Left ventricle myocardium inferior (tissue), 1 donor: ENCODE measurements around the gene PYCARD. TPM values are rescaled to one million over a fixed set of nuclear protein-coding genes. Genes with fewer than 3 reads are reported as not detected.

Source experiments
- DNase-seq: peaks from one replicate; pipeline ENCODE4 v3.0.0-alpha.2; 2020
- H3K27ac ChIP-seq: fragments of 200-600 bp; replicated peaks from 2 replicates; pipeline ENCODE4 v1.8.0; 2021
- H3K27me3 ChIP-seq: fragments of 200-600 bp; 2 replicates; pipeline ENCODE4 v1.8.0; 2021; ENCODE audit warnings: low read depth
- H3K36me3 ChIP-seq: fragments of 200-600 bp; 2 replicates; pipeline ENCODE4 v1.8.0; 2021
- H3K4me1 ChIP-seq: fragments of 200-600 bp; 2 replicates; pipeline ENCODE4 v1.8.0; 2021
- H3K4me3 ChIP-seq: fragments of 200-600 bp; 2 replicates; pipeline ENCODE4 v1.8.0; 2021; ENCODE audit warnings: mild to moderate bottlenecking, moderate library complexity
- H3K9me3 ChIP-seq: fragments of 200-600 bp; replicated peaks from 2 replicates; pipeline ENCODE4 v1.8.0; 2021
- intact Hi-C: fragments of 100-400 bp; cut with micrococcal nuclease; formaldehyde crosslinking; loops from one replicate; pipeline ENCODE4 v1.11.0; 2022
- total RNA-seq: library from RNA; stranded (reverse); fragmentation: NEBNext Ultra II Directional; extraction: Animal tissue kit (Norgen Biotek cat#: 25700); gene quantifications from one replicate; pipeline ENCODE4 v1.2.1, GENCODE V29; 2021
- TF ChIP-seq, protein P1 (sequence below): fragments of 200-600 bp; IDR thresholded peaks from 2 replicates; pipeline ENCODE4 v1.8.0; 2021; ENCODE audit warnings: antibody characterized with exemption, mild to moderate bottlenecking, borderline replicate concordance
- donor health status: DM: no; HTN: yes; CAD: no; lungs with severe emphysema.

Gene PYCARD
- total RNA-seq, 1 donor from 2014 or later, result 5.3 TPM

DNA sequence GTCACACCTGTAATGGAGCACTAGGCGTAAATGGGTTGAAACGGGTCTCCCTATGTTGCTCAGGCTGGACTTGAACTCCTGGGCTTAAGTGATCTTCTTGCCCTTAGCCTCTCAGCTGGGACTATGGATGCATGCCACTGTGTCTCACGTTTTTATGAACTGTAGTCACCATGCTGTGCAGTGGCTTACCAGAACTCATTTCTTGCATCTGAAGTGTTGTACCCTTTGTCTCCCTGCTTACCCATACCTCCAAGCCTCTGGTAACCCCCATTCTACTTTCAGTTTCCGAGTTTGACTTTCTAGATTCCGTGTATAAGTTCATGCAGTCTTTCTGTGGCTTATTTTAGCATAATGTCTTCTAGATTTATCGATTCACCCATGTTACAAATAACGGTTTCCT, 7.7 kb downstream of the PYCARD start:
- Histone ChIP-seq H3K4me1 (no peaks in the 10 kb centered on the region), H3K36me3 (peaks cover 75% of the 10 kb centered on the region), H3K9me3 (no peaks in the 10 kb centered on the region), H3K27ac (no peak overlapping the region), H3K4me3 (no peak overlapping the region), H3K27me3 (no peaks in the 10 kb centered on the region)
- TF ChIP-seq, protein P1, sequence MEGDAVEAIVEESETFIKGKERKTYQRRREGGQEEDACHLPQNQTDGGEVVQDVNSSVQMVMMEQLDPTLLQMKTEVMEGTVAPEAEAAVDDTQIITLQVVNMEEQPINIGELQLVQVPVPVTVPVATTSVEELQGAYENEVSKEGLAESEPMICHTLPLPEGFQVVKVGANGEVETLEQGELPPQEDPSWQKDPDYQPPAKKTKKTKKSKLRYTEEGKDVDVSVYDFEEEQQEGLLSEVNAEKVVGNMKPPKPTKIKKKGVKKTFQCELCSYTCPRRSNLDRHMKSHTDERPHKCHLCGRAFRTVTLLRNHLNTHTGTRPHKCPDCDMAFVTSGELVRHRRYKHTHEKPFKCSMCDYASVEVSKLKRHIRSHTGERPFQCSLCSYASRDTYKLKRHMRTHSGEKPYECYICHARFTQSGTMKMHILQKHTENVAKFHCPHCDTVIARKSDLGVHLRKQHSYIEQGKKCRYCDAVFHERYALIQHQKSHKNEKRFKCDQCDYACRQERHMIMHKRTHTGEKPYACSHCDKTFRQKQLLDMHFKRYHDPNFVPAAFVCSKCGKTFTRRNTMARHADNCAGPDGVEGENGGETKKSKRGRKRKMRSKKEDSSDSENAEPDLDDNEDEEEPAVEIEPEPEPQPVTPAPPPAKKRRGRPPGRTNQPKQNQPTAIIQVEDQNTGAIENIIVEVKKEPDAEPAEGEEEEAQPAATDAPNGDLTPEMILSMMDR, result no peak
- no peak for DNase-seq
- intact Hi-C loops, result no loop called here

GRCh38 chr16:31193874-31194273, 8.7 kb downstream of the PYCARD start:
- Histone ChIP-seq H3K27ac (no peak overlapping the region), H3K9me3 (no peaks in the 10 kb centered on the region), H3K36me3 (peaks cover 83% of the 10 kb centered on the region), H3K27me3 (no peaks in the 10 kb centered on the region), H3K4me1 (peaks cover 3% of the 10 kb centered on the region), H3K4me3 (no peak overlapping the region)
- TF ChIP-seq, protein P1, result no peak
- intact Hi-C loops, result no loop called here
- no peak for DNase-seq

- Histone ChIP-seq H3K9me3 (no peaks in the 10 kb centered on the region), H3K27ac (no peak overlapping the region), H3K36me3 (peaks cover 89% of the 10 kb centered on the region), H3K4me1 (peaks cover 8% of the 10 kb centered on the region), H3K4me3 (no peak overlapping the region), H3K27me3 (no peaks in the 10 kb centered on the region)
- intact Hi-C loops, result no loop called here
- no peak for DNase-seq
- TF ChIP-seq, protein P1, result no peak
Measured at GRCh38 chr16:31192856-31193642, 9.5 kb downstream of the PYCARD start.

- TF ChIP-seq, protein P1, result no peak
- no peaks in the 10 kb centered on the region for H3K9me3 ChIP-seq
- DNase-seq, result no peak
- H3K36me3 ChIP-seq, result peaks cover 99% of the 10 kb centered on the region
- H3K4me3 ChIP-seq, result no peak overlapping the region
- H3K27me3 ChIP-seq, result no peaks in the 10 kb centered on the region
- intact Hi-C loops, result no loop called here
- peaks cover 10% of the 10 kb centered on the region for H3K4me1 ChIP-seq
- no peak overlapping the region for H3K27ac ChIP-seq
Measured at GRCh38 chr16:31191697-31192428, 10.7 kb downstream of the PYCARD start.

GRCh38 chr16:31190818-31191444, 11.6 kb downstream of the PYCARD start:
- Histone ChIP-seq H3K27me3 (no peaks in the 10 kb centered on the region), H3K4me1 (peaks cover 15% of the 10 kb centered on the region), H3K4me3 (no peak overlapping the region), H3K27ac (no peak overlapping the region), H3K36me3 (peaks cover 100% of the 10 kb centered on the region), H3K9me3 (no peaks in the 10 kb centered on the region)
- DNase-seq, result no peak
- TF ChIP-seq, protein P1, result no peak
- intact Hi-C loops, result no loop called here
